ENCODE measurements around the gene GFRA4.

The GFRA4 gene

GRCh38 chr20:3663031-3663701 is at the start of gene GFRA4:
TSS of gene GFRA4 (minus strand) at chr20:3663399. CDS start at chr20:3663399, 0 bp downstream.
- DNase-seq (ENCODE audit: insufficient read length, low spot score) (no peak), FAIRE-seq (no peak)

- FAIRE-seq, result no peak
- DNase-seq (ENCODE audit: insufficient read length, low spot score), result no peak
Measured at GRCh38 chr20:3712279-3712873, 49.2 kb upstream of the GFRA4 start, which contains the start of gene SIGLEC1. TSS of gene SIGLEC1 (minus strand) at chr20:3712600. CDS start at chr20:3707128, 5,472 bp downstream.

- no peak for FAIRE-seq
- no peak for DNase-seq (ENCODE audit: insufficient read length, low spot score)
Measured at GRCh38 chr20:3711484-3711941, 48.3 kb upstream of the GFRA4 start.

GRCh38 chr20:3710703-3711483 is 47.7 kb upstream of the GFRA4 start:
- peak; percentile 65 for FAIRE-seq
- peak; percentile 85 for DNase-seq (ENCODE audit: insufficient read length, low spot score)

- DNase-seq (ENCODE audit: insufficient read length, low spot score), result no peak
- FAIRE-seq, result no peak
Measured at GRCh38 chr20:3710011-3710466, 46.8 kb upstream of the GFRA4 start.

- no peak for DNase-seq (ENCODE audit: insufficient read length, low spot score)
- FAIRE-seq, result no peak
Measured at GRCh38 chr20:3707508-3707899, 44.3 kb upstream of the GFRA4 start.

GRCh38 chr20:3706774-3707507 is 43.7 kb upstream of the GFRA4 start:
- DNase-seq (ENCODE audit: insufficient read length, low spot score) (no peak), FAIRE-seq (no peak)

GRCh38 chr20:3705970-3706739 is 43.0 kb upstream of the GFRA4 start:
- FAIRE-seq (no peak), DNase-seq (ENCODE audit: insufficient read length, low spot score) (no peak)

- FAIRE-seq (no peak), DNase-seq (ENCODE audit: insufficient read length, low spot score) (no peak)
Measured at GRCh38 chr20:3705491-3705969, 42.3 kb upstream of the GFRA4 start.

- FAIRE-seq (no peak), DNase-seq (ENCODE audit: insufficient read length, low spot score) (no peak)
Measured at GRCh38 chr20:3704087-3704486, 40.9 kb upstream of the GFRA4 start.

GRCh38 chr20:3702611-3703391 is 39.6 kb upstream of the GFRA4 start:
- FAIRE-seq, result no peak
- DNase-seq (ENCODE audit: insufficient read length, low spot score), result no peak

GRCh38 chr20:3701061-3701998 is 38.1 kb upstream of the GFRA4 start:
- DNase-seq (ENCODE audit: insufficient read length, low spot score) (no peak), FAIRE-seq (peak; percentile 4)

GRCh38 chr20:3699037-3699436 is 35.8 kb upstream of the GFRA4 start:
- FAIRE-seq (no peak), DNase-seq (ENCODE audit: insufficient read length, low spot score) (no peak)

- FAIRE-seq (no peak), DNase-seq (ENCODE audit: insufficient read length, low spot score) (no peak)
Measured at GRCh38 chr20:3698591-3699001, 35.4 kb upstream of the GFRA4 start.

- DNase-seq (ENCODE audit: insufficient read length, low spot score), result no peak
Measured at GRCh38 chr20:3697588-3698305, 34.5 kb upstream of the GFRA4 start.

GRCh38 chr20:3696745-3697587 is 33.8 kb upstream of the GFRA4 start:
- DNase-seq (ENCODE audit: insufficient read length, low spot score) (no peak), FAIRE-seq (no peak)

More at GRCh38 chr20:3697588-3698305, 34.5 kb upstream of the GFRA4 start:
- FAIRE-seq, result no peak
